ENCODE measurements around the gene SCRN2. TPM values are rescaled to one million over a fixed set of nuclear protein-coding genes. Genes with fewer than 3 reads are reported as not detected.

SCRN2 gene
- total RNA-seq, 1 experiment from 2014 or later: 73.6 TPM

DNA sequence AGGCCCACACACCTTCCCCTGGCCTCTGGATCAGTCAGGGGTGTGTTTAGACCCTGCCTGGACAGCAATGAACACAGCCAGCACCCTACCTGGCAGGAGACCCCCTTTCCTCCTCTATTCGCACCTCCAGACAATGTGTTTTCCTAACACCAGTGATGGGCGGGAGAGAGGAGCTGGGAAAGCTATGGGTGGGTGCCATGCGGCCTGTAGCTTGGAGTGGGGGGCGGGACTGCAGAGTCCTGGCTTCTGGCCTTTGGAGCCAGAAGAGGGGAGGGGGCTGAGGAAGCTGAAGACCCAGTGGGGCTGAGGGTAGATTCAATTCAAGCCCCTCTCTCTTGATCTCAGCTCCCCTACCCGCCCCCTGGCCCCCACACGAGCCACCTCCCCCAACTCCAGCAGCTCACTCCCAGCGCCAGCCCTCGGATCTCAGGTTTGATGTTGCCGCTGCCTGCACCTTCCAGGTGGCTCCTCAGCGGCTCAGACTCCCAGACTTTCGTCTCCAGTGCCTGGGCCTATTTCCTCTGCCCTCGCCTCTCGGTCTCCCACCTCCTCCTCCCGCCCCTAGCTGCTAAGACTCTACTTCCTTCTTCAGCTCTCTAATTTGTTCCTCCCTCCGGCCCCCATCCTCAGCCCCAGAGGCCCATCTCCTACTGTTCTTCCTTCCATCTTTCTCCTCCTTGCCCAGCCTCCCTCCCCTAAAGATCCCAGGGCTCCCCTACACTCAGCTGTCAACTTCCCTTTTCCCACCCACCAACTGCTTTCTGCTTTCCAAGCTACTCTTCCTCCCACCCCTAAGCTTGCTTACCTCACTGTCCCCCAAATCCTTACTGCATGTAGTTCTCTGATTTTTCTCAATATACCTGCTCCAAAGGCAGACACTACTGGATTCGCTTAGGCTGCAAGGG, 16.7 kb upstream of the SCRN2 start:
- Mint-ChIP-seq H3K36me3 (ENCODE audit: insufficient read depth, unreplicated experiment) (no peaks in the 10 kb centered on the region), H3K9me3 (ENCODE audit: unreplicated experiment) (no peaks in the 10 kb centered on the region), H3K27ac (ENCODE audit: unreplicated experiment) (no peak overlapping the region), H3K4me3 (ENCODE audit: unreplicated experiment) (no peak overlapping the region), H3K4me1 (ENCODE audit: low read depth, unreplicated experiment) (no peaks in the 10 kb centered on the region), H3K27me3 (ENCODE audit: insufficient read depth, unreplicated experiment) (peaks cover 12% of the 10 kb centered on the region)
- BruUV-seq (replicated peaks): no TSS peak
- peaks cover under 1% of the 10 kb centered on the region; the same call in 1 of the 2 replicates for H3K9me3 ChIP-seq
- H3K4me3 ChIP-seq (ENCODE audit: low read depth, low read length): no peak overlapping the region
- intact Hi-C loops (cut with micrococcal nuclease; ENCODE audit: unreplicated experiment): no loop called here
- TF ChIP-seq, protein P1, sequence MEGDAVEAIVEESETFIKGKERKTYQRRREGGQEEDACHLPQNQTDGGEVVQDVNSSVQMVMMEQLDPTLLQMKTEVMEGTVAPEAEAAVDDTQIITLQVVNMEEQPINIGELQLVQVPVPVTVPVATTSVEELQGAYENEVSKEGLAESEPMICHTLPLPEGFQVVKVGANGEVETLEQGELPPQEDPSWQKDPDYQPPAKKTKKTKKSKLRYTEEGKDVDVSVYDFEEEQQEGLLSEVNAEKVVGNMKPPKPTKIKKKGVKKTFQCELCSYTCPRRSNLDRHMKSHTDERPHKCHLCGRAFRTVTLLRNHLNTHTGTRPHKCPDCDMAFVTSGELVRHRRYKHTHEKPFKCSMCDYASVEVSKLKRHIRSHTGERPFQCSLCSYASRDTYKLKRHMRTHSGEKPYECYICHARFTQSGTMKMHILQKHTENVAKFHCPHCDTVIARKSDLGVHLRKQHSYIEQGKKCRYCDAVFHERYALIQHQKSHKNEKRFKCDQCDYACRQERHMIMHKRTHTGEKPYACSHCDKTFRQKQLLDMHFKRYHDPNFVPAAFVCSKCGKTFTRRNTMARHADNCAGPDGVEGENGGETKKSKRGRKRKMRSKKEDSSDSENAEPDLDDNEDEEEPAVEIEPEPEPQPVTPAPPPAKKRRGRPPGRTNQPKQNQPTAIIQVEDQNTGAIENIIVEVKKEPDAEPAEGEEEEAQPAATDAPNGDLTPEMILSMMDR (IDR thresholded peaks at IDR 0.05; ENCODE audit: insufficient read depth in 1 of 2, low read depth in 1 of 2, low read length in 1 of 2, severe bottlenecking in 1 of 2, unreplicated experiment in 1 of 2): no peak
- H3K4me1 ChIP-seq: peaks cover 5% of the 10 kb centered on the region
- no peak for DNase-seq
- ChIA-PET POLR2A (interaction anchor here (0.6 to 1.2 kb wide), 3 partner anchors 27 to 69 kb away, joined by 3 to 11 read pairs (median 5); no protein-coding TSS in a partner anchor), CTCF (interaction anchor here (0.6 to 2.2 kb wide), 4 partner anchors 10 to 161 kb away, joined by 3 to 10 read pairs (median 5); partner anchors contain the start of gene SCRN2)
- H3K27me3 ChIP-seq (replicated peaks; ENCODE audit: control insufficient read depth, insufficient read depth, low read length): no peaks in the 10 kb centered on the region
- H3K36me3 ChIP-seq (ENCODE audit: control insufficient read depth, insufficient read depth, low read length): no peaks in the 10 kb centered on the region

DNA sequence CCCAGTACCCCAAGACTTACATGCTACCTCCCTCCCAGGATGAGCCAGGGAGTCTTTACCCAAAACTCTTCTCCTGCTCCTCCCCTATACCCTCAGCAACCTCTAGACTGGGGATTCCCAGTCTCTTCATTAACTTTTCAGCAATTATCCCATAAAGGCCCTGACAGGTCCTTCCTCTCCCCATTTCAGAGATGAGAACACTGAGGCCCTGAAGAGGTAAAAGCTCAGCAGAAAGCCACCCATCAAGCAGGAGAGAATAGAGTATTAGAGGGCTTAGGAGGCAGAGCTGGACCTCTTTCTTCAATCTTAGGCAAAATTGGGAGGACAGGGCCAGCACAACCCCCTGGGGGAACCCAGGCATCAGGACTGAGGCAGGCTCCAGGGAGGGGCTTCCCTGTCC, 15.8 kb upstream of the SCRN2 start:
- CTCF ChIA-PET: interaction anchor here (0.7 to 2.2 kb wide), 2 partner anchors 9 to 13 kb away, joined by 3 to 10 read pairs; no protein-coding TSS in a partner anchor
- peaks cover 2% of the 10 kb centered on the region; the same call in 1 of the 2 replicates for H3K4me1 ChIP-seq
- no peaks in the 10 kb centered on the region for H3K27me3 ChIP-seq (replicated peaks; ENCODE audit: control insufficient read depth, insufficient read depth, low read length)
- no peaks in the 10 kb centered on the region for H3K36me3 ChIP-seq (ENCODE audit: control insufficient read depth, insufficient read depth, low read length)
- Mint-ChIP-seq H3K4me3 (ENCODE audit: unreplicated experiment) (no peak overlapping the region), H3K4me1 (ENCODE audit: low read depth, unreplicated experiment) (peaks cover 6% of the 10 kb centered on the region), H3K27ac (ENCODE audit: unreplicated experiment) (no peak overlapping the region), H3K36me3 (ENCODE audit: insufficient read depth, unreplicated experiment) (no peaks in the 10 kb centered on the region), H3K9me3 (ENCODE audit: unreplicated experiment) (no peaks in the 10 kb centered on the region), H3K27me3 (ENCODE audit: insufficient read depth, unreplicated experiment) (peaks cover 12% of the 10 kb centered on the region)
- no peak overlapping the region for H3K4me3 ChIP-seq (ENCODE audit: low read depth, low read length)
- intact Hi-C loops (cut with micrococcal nuclease; ENCODE audit: unreplicated experiment): no loop called here
- DNase-seq: no peak
- no TSS peak for BruUV-seq (replicated peaks)
- POLR2A ChIA-PET: interaction anchor here (1.2 kb wide), 1 partner anchor 28 kb away, joined by 5 read pairs; no protein-coding TSS in a partner anchor
- TF ChIP-seq, protein P1 (IDR thresholded peaks at IDR 0.05; ENCODE audit: insufficient read depth in 1 of 2, low read depth in 1 of 2, low read length in 1 of 2, severe bottlenecking in 1 of 2, unreplicated experiment in 1 of 2): no peak
- H3K9me3 ChIP-seq: no peaks in the 10 kb centered on the region

DNA sequence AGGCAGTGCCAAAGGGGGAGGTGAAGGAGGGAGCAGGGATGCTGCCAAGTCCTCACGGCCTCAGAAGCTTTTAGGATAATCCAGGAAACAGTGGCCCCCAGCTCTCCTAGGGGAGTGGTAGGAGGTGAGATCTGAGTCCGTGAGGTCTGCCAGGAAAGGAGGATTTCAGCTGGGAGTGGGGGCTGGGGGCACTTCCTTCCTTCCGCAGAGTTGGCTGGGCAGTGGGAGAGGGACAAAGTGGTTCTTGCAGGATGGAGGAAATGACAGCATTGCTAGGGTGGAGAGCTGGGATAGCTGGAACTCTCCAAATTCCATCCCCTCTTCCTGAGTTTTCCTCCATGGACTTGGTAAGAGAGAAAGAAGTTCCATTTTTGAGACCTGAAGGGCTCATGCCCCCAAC, 14.7 kb upstream of the SCRN2 start:
- no TSS peak for BruUV-seq (replicated peaks)
- H3K9me3 Mint-ChIP-seq (ENCODE audit: unreplicated experiment): no peaks in the 10 kb centered on the region
- Histone ChIP-seq H3K4me3 (ENCODE audit: low read depth, low read length) (no peak overlapping the region), H3K27me3 (replicated peaks; ENCODE audit: control insufficient read depth, insufficient read depth, low read length) (no peaks in the 10 kb centered on the region), H3K36me3 (ENCODE audit: control insufficient read depth, insufficient read depth, low read length) (no peaks in the 10 kb centered on the region), H3K9me3 (no peaks in the 10 kb centered on the region), H3K4me1 (peaks cover 4% of the 10 kb centered on the region)
- POLR2A ChIA-PET: interaction anchor here (0.6 kb wide), 1 partner anchor 25 kb away, joined by 3 read pairs; no protein-coding TSS in a partner anchor
- no peak overlapping the region for H3K4me3 Mint-ChIP-seq (ENCODE audit: unreplicated experiment)
- peaks cover 6% of the 10 kb centered on the region for H3K4me1 Mint-ChIP-seq (ENCODE audit: low read depth, unreplicated experiment)
- peaks cover 12% of the 10 kb centered on the region for H3K27me3 Mint-ChIP-seq (ENCODE audit: insufficient read depth, unreplicated experiment)
- DNase-seq: no peak
- H3K27ac Mint-ChIP-seq (ENCODE audit: unreplicated experiment): no peak overlapping the region
- intact Hi-C loops (cut with micrococcal nuclease; ENCODE audit: unreplicated experiment): no loop called here
- H3K36me3 Mint-ChIP-seq (ENCODE audit: insufficient read depth, unreplicated experiment): peaks cover 3% of the 10 kb centered on the region
- CTCF ChIA-PET: interaction anchor here (0.6 to 1.2 kb wide), 5 partner anchors 15 to 91 kb away, joined by 3 to 6 read pairs (median 4); partner anchors contain the start of gene SCRN2
- TF ChIP-seq, protein P1 (IDR thresholded peaks at IDR 0.05; ENCODE audit: insufficient read depth in 1 of 2, low read depth in 1 of 2, low read length in 1 of 2, severe bottlenecking in 1 of 2, unreplicated experiment in 1 of 2): no peak
